ENCODE results near the gene SNRPD3.
"Not testable (repeated sequence)": the region's sequence is repeated elsewhere in the genome, so short reads cannot be mapped to it uniquely, and the experiment has no call there.

SNRPD3 gene

GRCh38 chr22:24594569-24595120 is 38.8 kb downstream of the SNRPD3 start:
- TF ChIP-seq CTCF (IDR thresholded peaks at IDR 0.05; ENCODE audit: borderline replicate concordance, control extremely low read depth, extremely low read depth, insufficient read depth, missing control alignments): no peak
- in situ Hi-C loops (cut with MboI; ENCODE audit: low sequenced_read_pairs, unreplicated experiment): no loop called here
- no peak for DNase-seq (ENCODE audit: low spot score)

- in situ Hi-C loops (cut with MboI; ENCODE audit: low sequenced_read_pairs, unreplicated experiment): no loop called here
- DNase-seq (ENCODE audit: low spot score): no peak
- TF ChIP-seq CTCF (IDR thresholded peaks at IDR 0.05; ENCODE audit: borderline replicate concordance, control extremely low read depth, extremely low read depth, insufficient read depth, missing control alignments): no peak
Measured at GRCh38 chr22:24595228-24595627, 39.4 kb downstream of the SNRPD3 start.

- TF ChIP-seq CTCF (IDR thresholded peaks at IDR 0.05; ENCODE audit: borderline replicate concordance, control extremely low read depth, extremely low read depth, insufficient read depth, missing control alignments): no peak
- in situ Hi-C loops (cut with MboI; ENCODE audit: low sequenced_read_pairs, unreplicated experiment): no loop called here
- no peak for DNase-seq (ENCODE audit: low spot score)
Measured at GRCh38 chr22:24595863-24596262, 40.1 kb downstream of the SNRPD3 start.

- DNase-seq (ENCODE audit: low spot score); in situ Hi-C loops (cut with MboI; ENCODE audit: low sequenced_read_pairs, unreplicated experiment): not testable (repeated sequence)
Measured at GRCh38 chr22:24597076-24597475, 41.3 kb downstream of the SNRPD3 start.

GRCh38 chr22:24599514-24599913 is 43.7 kb downstream of the SNRPD3 start:
- no peak for DNase-seq (ENCODE audit: low spot score)
- TF ChIP-seq CTCF (IDR thresholded peaks at IDR 0.05; ENCODE audit: borderline replicate concordance, control extremely low read depth, extremely low read depth, insufficient read depth, missing control alignments): no peak
- in situ Hi-C loops (cut with MboI; ENCODE audit: low sequenced_read_pairs, unreplicated experiment): no loop called here

- in situ Hi-C loops (cut with MboI; ENCODE audit: low sequenced_read_pairs, unreplicated experiment); DNase-seq (ENCODE audit: low spot score): not testable (repeated sequence)
Measured at GRCh38 chr22:24599958-24600715, 44.3 kb downstream of the SNRPD3 start.

- no peak for DNase-seq (ENCODE audit: low spot score)
- in situ Hi-C loops (cut with MboI; ENCODE audit: low sequenced_read_pairs, unreplicated experiment): no loop called here
- TF ChIP-seq CTCF (IDR thresholded peaks at IDR 0.05; ENCODE audit: borderline replicate concordance, control extremely low read depth, extremely low read depth, insufficient read depth, missing control alignments): no peak
Measured at GRCh38 chr22:24601217-24602104, 45.7 kb downstream of the SNRPD3 start.

GRCh38 chr22:24602105-24602749 is 46.4 kb downstream of the SNRPD3 start:
- in situ Hi-C loops (cut with MboI; ENCODE audit: low sequenced_read_pairs, unreplicated experiment); DNase-seq (ENCODE audit: low spot score): not testable (repeated sequence)

- DNase-seq (ENCODE audit: low spot score); in situ Hi-C loops (cut with MboI; ENCODE audit: low sequenced_read_pairs, unreplicated experiment): not testable (repeated sequence)
Measured at GRCh38 chr22:24602847-24603769, 47.3 kb downstream of the SNRPD3 start, which contains the start of gene GGT1. Gene GGT1, plus strand, starts transcription at chr22:24603193. Its CDS starts 7,889 bp downstream, at chr22:24611082.
